Activated T-cell treated with anti-CD3 and anti-CD28 coated beads, Interleukin-2, amount 50 U/mL, for 48 hours (primary cell): ENCODE measurements around the gene COX7A2.

ENCODE experiments used
- DNase-seq, 2 experiments: peaks; one replicate each; pipeline ENCODE4 v3.0.0-alpha.2; 2020

The COX7A2 gene

GRCh38 chr6:75243333-75244062 lies at the start of gene COX7A2:
TSS of gene COX7A2 (minus strand) at chr6:75243801. CDS start at chr6:75243734, 67 bp downstream.
- peak; percentile 86 to 87 for DNase-seq

- DNase-seq, result no peak
Measured at GRCh38 chr6:75292555-75292954, 49.0 kb upstream of the COX7A2 start.

- no peak for DNase-seq
Measured at GRCh38 chr6:75291744-75292143, 48.1 kb upstream of the COX7A2 start.

GRCh38 chr6:75291331-75291730 lies 47.7 kb upstream of the COX7A2 start:
- DNase-seq, result no peak

GRCh38 chr6:75290136-75290945 lies 46.7 kb upstream of the COX7A2 start:
- DNase-seq, result no peak

GRCh38 chr6:75288023-75288422 lies 44.4 kb upstream of the COX7A2 start:
- DNase-seq, result no peak

- DNase-seq, result no peak
Measured at GRCh38 chr6:75287424-75287823, 43.8 kb upstream of the COX7A2 start.

GRCh38 chr6:75286955-75287354 lies 43.4 kb upstream of the COX7A2 start:
- no peak for DNase-seq

GRCh38 chr6:75285283-75285639 lies 41.7 kb upstream of the COX7A2 start:
- DNase-seq, result no peak

- DNase-seq, result peak; percentile 90 to 96
Measured at GRCh38 chr6:75284632-75285282, 41.2 kb upstream of the COX7A2 start, which contains the start of gene TMEM30A. TSS of gene TMEM30A (minus strand) at chr6:75284792. CDS start at chr6:75284638, 154 bp downstream.

GRCh38 chr6:75283907-75284631 lies 40.5 kb upstream of the COX7A2 start:
- no peak for DNase-seq

GRCh38 chr6:75282706-75283105 lies 39.1 kb upstream of the COX7A2 start:
- DNase-seq, result no peak

- DNase-seq, result no peak
Measured at GRCh38 chr6:75281653-75282052, 38.1 kb upstream of the COX7A2 start.

GRCh38 chr6:75280131-75280855 lies 36.7 kb upstream of the COX7A2 start:
- no peak for DNase-seq

GRCh38 chr6:75279418-75279817 lies 35.8 kb upstream of the COX7A2 start:
- no peak for DNase-seq

- DNase-seq, result no peak
Measured at GRCh38 chr6:75278474-75279077, 35.0 kb upstream of the COX7A2 start.

GRCh38 chr6:75275067-75275466 lies 31.5 kb upstream of the COX7A2 start:
- DNase-seq, result no peak

GRCh38 chr6:75273009-75273408 lies 29.4 kb upstream of the COX7A2 start:
- DNase-seq, result no peak

- no peak for DNase-seq
Measured at GRCh38 chr6:75272145-75272840, 28.7 kb upstream of the COX7A2 start.

- DNase-seq, result no peak
Measured at GRCh38 chr6:75268988-75269354, 25.4 kb upstream of the COX7A2 start.
